GM12874 (cell line): Measurements from ENCODE around the gene SCO1.

Experiments
- TF ChIP-seq, protein P1 (sequence below): IDR thresholded peaks from 2 replicates; pipeline ENCODE4 v1.5.1; 2011; ENCODE audit warnings: low read depth, mild to moderate bottlenecking, control low read depth, low read length, moderate library complexity; ENCODE audit not compliant: insufficient read depth

Gene SCO1

DNA sequence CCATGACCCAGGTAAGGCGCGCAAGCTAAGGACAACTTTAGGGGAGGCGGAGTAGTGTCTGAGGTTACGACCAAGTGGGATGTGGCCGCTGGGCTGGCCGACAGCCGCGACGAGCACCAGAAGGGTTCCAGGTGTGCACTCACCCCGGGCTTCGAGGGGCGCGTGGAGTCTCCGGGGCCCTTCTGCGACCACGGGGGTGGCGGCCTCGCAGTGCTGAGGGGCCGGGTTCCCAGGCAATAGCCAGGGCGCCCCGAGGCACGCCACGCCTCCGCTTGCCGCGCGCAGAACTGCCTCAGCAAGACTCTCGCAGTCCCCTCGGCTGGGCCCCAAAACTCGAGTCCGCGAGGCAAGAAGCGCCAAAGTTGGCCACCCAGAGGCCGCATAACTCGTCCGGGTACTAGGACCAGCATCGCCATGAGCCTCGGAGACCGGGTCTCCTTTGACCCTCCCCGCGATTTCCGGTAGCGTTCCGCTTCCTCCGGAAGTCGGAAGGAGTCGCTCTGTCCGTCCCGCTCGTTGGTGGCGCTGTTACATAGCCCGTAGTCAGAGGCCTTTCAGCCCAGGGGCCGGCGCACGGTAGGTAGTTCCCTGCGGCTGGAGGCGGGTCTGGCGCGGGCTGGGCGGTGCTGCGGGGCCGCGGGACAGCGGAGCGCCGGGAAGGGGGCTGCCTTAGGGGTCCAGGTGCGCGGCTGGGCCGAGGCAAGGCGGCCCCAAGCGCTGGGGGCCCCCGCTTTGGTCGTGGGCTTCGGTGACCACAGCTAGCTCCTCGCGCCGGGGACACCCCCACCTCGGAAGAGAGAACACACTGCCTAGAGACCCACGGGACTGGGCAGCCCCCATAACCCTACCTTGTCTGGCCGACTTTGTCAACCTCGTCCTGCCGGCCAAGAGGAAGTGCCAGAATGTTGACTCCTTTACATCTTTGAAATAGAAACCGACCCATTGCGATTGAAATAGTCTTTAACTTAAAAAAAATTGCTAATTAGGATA lies at the start of gene SCO1, which contains the start of gene ADPRM:
TSS of gene SCO1 (minus strand) at position 442 of the 990 bp plus-strand sequence. CDS start at position 416, 26 bp downstream.
TSS of gene ADPRM (plus strand) at position 503 of the 990 bp plus-strand sequence. CDS start 7,333 bp downstream, outside the sequence.
- TF ChIP-seq, protein P1, sequence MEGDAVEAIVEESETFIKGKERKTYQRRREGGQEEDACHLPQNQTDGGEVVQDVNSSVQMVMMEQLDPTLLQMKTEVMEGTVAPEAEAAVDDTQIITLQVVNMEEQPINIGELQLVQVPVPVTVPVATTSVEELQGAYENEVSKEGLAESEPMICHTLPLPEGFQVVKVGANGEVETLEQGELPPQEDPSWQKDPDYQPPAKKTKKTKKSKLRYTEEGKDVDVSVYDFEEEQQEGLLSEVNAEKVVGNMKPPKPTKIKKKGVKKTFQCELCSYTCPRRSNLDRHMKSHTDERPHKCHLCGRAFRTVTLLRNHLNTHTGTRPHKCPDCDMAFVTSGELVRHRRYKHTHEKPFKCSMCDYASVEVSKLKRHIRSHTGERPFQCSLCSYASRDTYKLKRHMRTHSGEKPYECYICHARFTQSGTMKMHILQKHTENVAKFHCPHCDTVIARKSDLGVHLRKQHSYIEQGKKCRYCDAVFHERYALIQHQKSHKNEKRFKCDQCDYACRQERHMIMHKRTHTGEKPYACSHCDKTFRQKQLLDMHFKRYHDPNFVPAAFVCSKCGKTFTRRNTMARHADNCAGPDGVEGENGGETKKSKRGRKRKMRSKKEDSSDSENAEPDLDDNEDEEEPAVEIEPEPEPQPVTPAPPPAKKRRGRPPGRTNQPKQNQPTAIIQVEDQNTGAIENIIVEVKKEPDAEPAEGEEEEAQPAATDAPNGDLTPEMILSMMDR = peak; percentile 42; the same call in 1 of the 2 replicates

DNA sequence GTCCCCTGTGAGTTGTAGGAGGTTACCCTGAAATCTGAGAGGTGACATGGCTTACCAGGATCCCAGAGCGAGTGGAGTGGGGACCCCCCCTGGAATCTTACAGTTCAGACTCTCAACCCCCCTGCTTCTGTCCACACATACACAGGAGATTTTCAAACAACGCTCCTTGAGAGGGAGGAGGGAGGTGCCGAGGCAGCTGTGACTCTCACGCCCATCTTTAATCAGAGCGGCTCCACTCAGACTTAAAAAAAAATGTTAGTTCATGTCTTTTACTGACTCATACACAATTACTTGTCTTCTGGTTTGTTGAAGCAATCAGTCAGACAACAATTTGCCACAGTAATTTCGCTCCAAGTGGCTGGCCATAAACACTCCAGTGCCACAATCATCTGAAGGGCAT lies 47.9 kb upstream of the SCO1 start:
- TF ChIP-seq, protein P1 = no peak

DNA sequence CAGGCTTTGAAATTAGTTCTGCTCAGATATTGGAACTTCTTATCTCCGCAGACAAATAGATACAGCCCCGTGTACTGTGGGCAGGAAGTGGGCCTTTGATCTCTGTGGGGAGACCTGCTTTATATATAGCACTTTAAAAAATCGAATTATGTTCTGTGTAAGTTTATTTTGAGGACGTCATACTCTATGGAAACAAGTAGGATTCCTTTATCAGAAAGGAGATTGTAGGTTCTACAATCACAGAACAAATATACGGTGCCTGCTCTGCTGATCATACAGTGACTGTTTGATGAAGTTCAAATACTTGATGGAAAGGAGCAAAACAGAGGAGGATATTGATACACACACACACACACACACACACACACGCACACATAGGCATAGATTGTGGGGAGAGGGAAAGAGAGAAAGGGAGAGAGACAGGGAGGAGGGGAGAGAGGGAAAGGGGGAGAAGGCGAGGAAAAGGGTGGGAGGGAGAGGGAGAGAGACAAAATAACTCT lies 47.2 kb upstream of the SCO1 start:
- TF ChIP-seq, protein P1 = no peak

DNA sequence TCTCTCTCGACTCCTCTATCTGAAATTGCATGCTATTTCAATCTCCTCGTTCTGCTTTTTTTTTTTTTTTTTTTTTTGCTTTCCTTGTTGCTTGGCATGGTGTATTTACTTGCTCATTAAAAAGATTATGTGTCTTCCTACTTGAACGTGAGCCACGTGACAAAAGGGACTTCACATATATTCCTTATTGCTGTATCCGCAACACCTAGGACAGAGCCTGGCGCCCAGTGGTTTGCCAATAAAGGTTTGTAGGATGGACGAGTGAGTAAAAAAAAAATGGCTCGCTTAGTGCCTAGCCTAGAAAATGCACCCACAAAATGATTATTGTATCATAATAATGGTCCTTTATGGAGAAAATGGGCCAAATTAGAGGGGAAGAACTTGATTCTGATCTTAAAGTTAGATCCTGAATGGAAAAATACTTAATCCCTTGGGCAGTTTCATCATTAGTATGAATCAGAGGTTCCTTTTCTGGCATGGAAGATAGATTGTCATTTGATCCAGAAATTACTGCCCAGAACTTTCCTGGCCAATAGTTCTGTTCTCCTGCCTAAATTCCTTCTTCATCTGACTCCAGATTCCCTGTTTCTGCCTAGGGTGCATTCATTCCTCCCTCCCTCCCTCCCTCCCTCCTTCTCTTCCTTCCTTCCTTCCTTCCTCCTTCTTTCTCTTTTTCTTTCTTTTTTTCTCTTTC lies 46.1 kb upstream of the SCO1 start:
- TF ChIP-seq, protein P1 = no peak

DNA sequence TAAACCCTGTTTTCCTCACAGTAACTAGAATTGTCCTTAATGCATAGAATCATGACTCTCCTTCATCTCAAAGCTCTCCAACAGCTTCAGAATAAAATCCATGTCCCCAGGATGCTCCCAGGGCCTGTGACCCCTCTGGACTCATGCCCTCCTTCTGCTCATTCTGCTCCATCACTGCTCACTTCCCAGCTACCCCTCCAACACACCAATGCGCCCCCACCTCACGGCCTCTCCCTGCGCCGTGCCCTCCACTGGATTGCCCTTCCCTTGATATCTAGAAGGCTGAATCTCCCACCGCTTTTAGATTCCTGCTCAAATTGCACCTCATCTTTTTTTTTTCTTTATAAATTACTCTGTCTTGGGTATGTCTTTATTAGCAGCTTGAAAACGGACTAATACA lies 45.1 kb upstream of the SCO1 start:
- TF ChIP-seq, protein P1 = no peak

DNA sequence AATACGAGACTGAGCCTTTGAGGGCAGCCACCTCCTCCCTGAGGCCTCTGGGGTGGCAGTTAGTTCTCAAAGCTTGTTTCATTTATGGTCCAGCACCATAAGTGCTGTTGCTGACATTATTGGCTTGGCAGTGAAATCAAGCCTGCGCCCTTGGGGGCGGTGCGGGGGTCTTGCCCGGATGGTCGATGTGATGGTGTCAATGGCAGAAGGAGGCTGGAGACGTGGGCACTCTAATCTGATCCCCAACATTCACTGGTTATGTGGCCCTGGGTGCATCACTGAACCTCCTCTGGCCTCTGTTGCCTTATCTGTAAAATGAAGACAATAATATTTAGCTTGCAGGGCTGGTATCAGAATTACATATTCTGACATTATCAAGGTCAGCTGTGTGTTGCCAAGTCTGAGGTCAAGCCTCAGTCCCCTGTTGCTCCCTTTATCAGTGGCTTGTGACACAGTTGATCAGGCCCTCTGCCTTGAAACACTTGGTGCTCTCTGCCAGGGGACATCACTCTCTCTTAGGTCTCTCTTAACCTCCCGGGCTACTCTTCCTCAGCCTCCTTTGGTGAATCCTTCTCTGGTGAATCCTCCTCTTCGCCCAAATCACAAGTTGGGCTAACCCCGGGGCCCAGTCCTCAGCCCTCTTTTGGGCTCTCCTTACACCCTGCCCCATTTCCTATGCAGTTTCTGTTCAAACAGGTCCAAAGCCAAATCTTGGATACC lies 44.2 kb upstream of the SCO1 start:
- TF ChIP-seq, protein P1 = no peak
